A549 (cell line): Measurements from ENCODE around the gene LDLRAD4. TPM values are rescaled to one million over a fixed set of nuclear protein-coding genes. Genes with fewer than 3 reads are reported as not detected.

Experiments
- ATAC-seq, 2 experiments: fragments of 200-7000 bp in 1 of 2; fragments of >200 bp in 1 of 2; cut with Nextera tagmentation in 1 of 2; cut with Tn5 transposase in 1 of 2; 3 replicates each; pipeline versions ENCODE4 v1.8.0 to v1.9.1; 2018 to 2020; ENCODE audit warnings: mild to moderate bottlenecking in 1 of 2, moderate library complexity in 1 of 2
- CTCF ChIA-PET: fragments of 300-600 bp; sonication (Branson Sonifier 250); formaldehyde crosslinking; extraction: SDS; loops from one replicate; lab custom pipeline; 2021; ENCODE audit warnings: antibody characterized with exemption, inconsistent platforms; lab: Yijun Ruan, JAX
- POLR2A ChIA-PET: fragments of 350-600 bp; formaldehyde crosslinking; extraction: SDS; loops from one replicate; lab custom pipeline; 2021; ENCODE audit warnings: antibody characterized with exemption, inconsistent platforms; lab: Yijun Ruan, JAX
- DNase-seq, 2 experiments: peaks; one replicate each; pipeline versions ENCODE4 v3.0.0 to v3.0.0-alpha.2; 2011 to 2016; ENCODE audit warnings: low read depth in 1 of 2, low spot score in 1 of 2
- FAIRE-seq: peaks from 2 replicates; lab custom pipeline; 2011; peaks lifted over from hg19 to GRCh38; lab: Jason Lieb, UNC
- H3K27ac ChIP-seq, 2 experiments: fragments of >200 bp; sonication (Bioruptor Twin); formaldehyde crosslinking; 3 replicates each; pipeline ENCODE4 v1.5.1; 2016 to 2017
- H3K4me1 ChIP-seq: fragments of >200 bp; sonication (Bioruptor Twin); formaldehyde crosslinking; 3 replicates; pipeline ENCODE4 v1.6.1; 2016
- H3K4me2 ChIP-seq: fragments of >200 bp; sonication (Bioruptor Twin); formaldehyde crosslinking; 3 replicates; pipeline ENCODE4 v1.6.1; 2016
- H3K4me3 ChIP-seq: fragments of >200 bp; sonication (Bioruptor Twin); formaldehyde crosslinking; 3 replicates; pipeline ENCODE4 v1.5.1; 2016
- H3K9me3 ChIP-seq: fragments of >200 bp; sonication (Bioruptor Twin); formaldehyde crosslinking; 3 replicates; pipeline ENCODE4 v1.6.1; 2016
- BHLHE40 ChIP-seq: IDR thresholded peaks from 2 replicates; pipeline ENCODE4 v1.6.1; 2012; ENCODE audit warnings: low read depth, low read length, inconsistent platforms
- CBX2 ChIP-seq: fragments of 200-600 bp; sonication (generic); IDR thresholded peaks from 2 replicates; pipeline ENCODE4 v1.6.1; 2016; ENCODE audit warnings: low read depth, mild to moderate bottlenecking, borderline replicate concordance
- CBX8 ChIP-seq: fragments of 200-600 bp; sonication (generic); IDR thresholded peaks from 2 replicates; pipeline ENCODE4 v1.6.1; 2016
- CHD4 ChIP-seq: fragments of 200-600 bp; sonication (generic); IDR thresholded peaks from 2 replicates; pipeline ENCODE4 v1.6.1; 2016; ENCODE audit warnings: antibody characterized with exemption, mild to moderate bottlenecking, borderline replicate concordance
- FOXS1 ChIP-seq: fragments of 250-450 bp; sonication (Bioruptor Pico); IDR thresholded peaks from 2 replicates; pipeline ENCODE4 v1.5.0; 2020; ENCODE audit warnings: mild to moderate bottlenecking, moderate library complexity
- GATA3 ChIP-seq: IDR thresholded peaks from 2 replicates; pipeline ENCODE4 v1.6.1; 2012; ENCODE audit warnings: borderline replicate concordance
- HEYL ChIP-seq: fragments of 250-450 bp; sonication (Bioruptor Pico); IDR thresholded peaks from 2 replicates; pipeline ENCODE4 v1.8.0; 2021; ENCODE audit warnings: mild to moderate bottlenecking, moderate library complexity
- HOXB13 ChIP-seq: fragments of 250-450 bp; sonication (Bioruptor Pico); IDR thresholded peaks from 2 replicates; pipeline ENCODE4 v1.5.0; 2020; ENCODE audit warnings: low read depth, mild to moderate bottlenecking, moderate library complexity
- HOXB5 ChIP-seq: fragments of 250-450 bp; sonication (Bioruptor Pico); IDR thresholded peaks from 2 replicates; pipeline ENCODE4 v1.5.0; 2020; ENCODE audit warnings: mild to moderate bottlenecking, moderate library complexity
- JUNB ChIP-seq: fragments of >200 bp; sonication (Bioruptor Twin); formaldehyde crosslinking; IDR thresholded peaks from 2 replicates; pipeline ENCODE4 v1.6.1; 2016
- KDM1A ChIP-seq: fragments of 200-600 bp; sonication (generic); IDR thresholded peaks from 2 replicates; pipeline ENCODE4 v1.6.1; 2016; ENCODE audit warnings: low read depth, mild to moderate bottlenecking
- MYC ChIP-seq: IDR thresholded peaks from 2 replicates; pipeline ENCODE4 v1.6.1; 2012; ENCODE audit warnings: mild to moderate bottlenecking, inconsistent platforms, low read length, improper control_type of control experiment, borderline replicate concordance
- NFE2L2 ChIP-seq: fragments of 150-350 bp; conservative IDR thresholded peaks from 2 replicates; pipeline ENCODE4 v1.6.1; 2014; ENCODE audit warnings: low read length
- NPAS2 ChIP-seq: fragments of 250-450 bp; sonication (Bioruptor Pico); IDR thresholded peaks from 2 replicates; pipeline ENCODE4 v1.8.0; 2022; ENCODE audit warnings: mild to moderate bottlenecking, moderate library complexity, borderline replicate concordance
- NR3C1 ChIP-seq: fragments of >200 bp; sonication (Bioruptor Twin); formaldehyde crosslinking; IDR thresholded peaks from 3 replicates; pipeline ENCODE4 v1.6.1; 2017
- POLR2AphosphoS2 ChIP-seq: conservative IDR thresholded peaks from 2 replicates; pipeline ENCODE4 v1.6.1; 2012; ENCODE audit warnings: low read length, improper control_type of control experiment, inconsistent platforms
- RARB ChIP-seq: fragments of 250-450 bp; sonication (Bioruptor Pico); IDR thresholded peaks from 2 replicates; pipeline ENCODE4 v1.8.0; 2021; ENCODE audit warnings: mild to moderate bottlenecking, moderate library complexity
- RCOR1 ChIP-seq: fragments of 150-350 bp; IDR thresholded peaks from 2 replicates; pipeline ENCODE4 v1.6.1; 2014; ENCODE audit warnings: antibody characterized with exemption, low read length, low read depth
- RFX5 ChIP-seq: fragments of 450-650 bp; IDR thresholded peaks from 2 replicates; pipeline ENCODE4 v1.7.1; 2014; ENCODE audit warnings: antibody characterized with exemption, mild to moderate bottlenecking, moderate library complexity
- SMC3 ChIP-seq: fragments of >200 bp; sonication (Bioruptor Twin); formaldehyde crosslinking; IDR thresholded peaks from 3 replicates; pipeline ENCODE4 v1.6.1; 2018; ENCODE audit warnings: inconsistent platforms
- ZNF302 ChIP-seq: fragments of 250-450 bp; sonication (Bioruptor Pico); IDR thresholded peaks from 2 replicates; pipeline ENCODE4 v1.9.0; 2021; ENCODE audit warnings: inconsistent platforms, mild to moderate bottlenecking, moderate library complexity
- ZSCAN20 ChIP-seq: fragments of 250-450 bp; sonication (Bioruptor Pico); IDR thresholded peaks from 2 replicates; pipeline ENCODE4 v1.8.0; 2022; ENCODE audit warnings: mild to moderate bottlenecking, moderate library complexity
- WGBS: methylation state at CpG from one replicate; pipeline ENCODE4 v1.1.6; 2017; ENCODE audit errors: missing lambda C conversion rate; 5-methylcytosine and 5-hydroxymethylcytosine counted together
- polyA plus RNA-seq, 4 experiments: library from polyadenylated mRNA; depleted of rRNA in 3 of 4; stranded (reverse); fragments of >200 nt; fragmentation: RNase III in 1 of 4; extraction: RNeasy Plus Mini Kit Qiagen cat#74134 plus additional on column Dnase treatment in 1 of 4; gene quantifications; 2 replicates in 3 of 4; 3 replicates in 1 of 4; pipeline ENCODE4 v1.2.3, GENCODE V29; 2011 to 2017
- TF ChIP-seq, protein P1 (sequence below): fragments of 250-450 bp; sonication (Bioruptor Pico); IDR thresholded peaks from 2 replicates; pipeline ENCODE4 v1.5.0; 2020; ENCODE audit warnings: low read depth, mild to moderate bottlenecking, moderate library complexity
- TF ChIP-seq, protein P2 (sequence below): fragments of 150-350 bp; IDR thresholded peaks from 2 replicates; pipeline ENCODE4 v1.6.1; 2014; ENCODE audit warnings: low read depth, mild to moderate bottlenecking, low read length
- TF ChIP-seq, protein P3 (sequence below): IDR thresholded peaks from 2 replicates; pipeline ENCODE4 v1.6.1; 2012; ENCODE audit warnings: low read depth, borderline replicate concordance
- TF ChIP-seq, protein P4 (sequence below): fragments of >200 bp; sonication (Bioruptor Twin); formaldehyde crosslinking; IDR thresholded peaks from 2 replicates; pipeline ENCODE4 v1.6.1; 2016
- TF ChIP-seq, protein P5 (sequence below): fragments of 250-450 bp; sonication (Bioruptor Pico); IDR thresholded peaks from 2 replicates; pipeline ENCODE4 v1.5.0; 2021; ENCODE audit warnings: mild to moderate bottlenecking, moderate library complexity, borderline replicate concordance

Gene LDLRAD4
- polyA plus RNA-seq, 2 of the 4 experiments (the other 2 are of a cell fraction), result 5.2 to 7.6 TPM

DNA sequence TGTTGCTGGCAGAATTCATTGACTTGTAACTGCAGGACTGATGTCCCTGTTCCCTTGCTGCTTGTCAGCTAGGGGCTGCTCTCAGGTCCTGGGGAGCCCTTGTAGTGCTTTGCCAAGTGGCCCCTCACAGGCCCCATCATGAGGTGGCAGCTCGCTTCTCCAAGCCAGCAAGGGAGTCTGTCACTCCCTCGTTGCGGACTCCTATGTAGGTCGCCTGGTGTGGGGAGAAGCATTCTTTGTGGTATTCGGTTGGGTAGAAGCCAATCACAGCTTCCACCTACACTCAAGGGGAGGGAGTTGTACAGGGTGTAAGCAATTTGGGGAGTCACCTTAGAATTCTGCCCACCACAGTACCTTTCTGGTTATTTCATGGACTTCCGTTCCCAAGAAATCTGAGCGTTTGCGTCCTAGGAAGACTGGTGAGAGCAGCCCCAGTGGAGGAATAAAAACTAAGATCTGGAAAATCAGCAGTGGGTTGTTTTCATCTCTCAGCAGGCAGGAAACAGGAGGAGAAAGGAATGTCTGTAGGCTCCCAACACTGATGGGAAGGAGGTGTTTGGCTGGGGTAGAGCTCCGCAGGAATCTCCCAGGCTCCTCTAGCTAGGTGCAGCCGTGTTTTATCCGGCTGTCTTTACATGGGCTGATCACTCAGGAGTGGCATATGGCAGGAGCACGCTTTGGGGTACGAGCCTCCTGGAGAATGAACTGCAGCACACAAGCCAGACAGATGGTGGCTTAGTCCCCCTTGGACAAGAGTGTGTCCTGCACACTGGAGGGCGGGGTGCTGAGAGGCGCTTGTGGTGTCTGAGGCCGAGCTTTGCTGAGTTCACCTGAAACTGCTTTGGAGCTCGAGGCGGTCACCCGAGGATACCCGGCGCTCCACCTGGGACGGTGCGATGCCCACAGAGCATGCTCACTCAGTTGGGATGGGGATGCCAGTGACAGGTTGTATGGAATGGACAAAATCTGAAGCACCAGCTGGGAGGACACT lies 58.3 kb downstream of the LDLRAD4 start (continued):
- TF ChIP-seq, protein P1, sequence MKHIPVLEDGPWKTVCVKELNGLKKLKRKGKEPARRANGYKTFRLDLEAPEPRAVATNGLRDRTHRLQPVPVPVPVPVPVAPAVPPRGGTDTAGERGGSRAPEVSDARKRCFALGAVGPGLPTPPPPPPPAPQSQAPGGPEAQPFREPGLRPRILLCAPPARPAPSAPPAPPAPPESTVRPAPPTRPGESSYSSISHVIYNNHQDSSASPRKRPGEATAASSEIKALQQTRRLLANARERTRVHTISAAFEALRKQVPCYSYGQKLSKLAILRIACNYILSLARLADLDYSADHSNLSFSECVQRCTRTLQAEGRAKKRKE (CRISPR knock-in tag), result no peak
- TF ChIP-seq CHD4 (no peak), CBX2 (no peak), JUNB (no peak), POLR2AphosphoS2 (no peak), GATA3 (no peak), ZSCAN20 (no peak)

DNA sequence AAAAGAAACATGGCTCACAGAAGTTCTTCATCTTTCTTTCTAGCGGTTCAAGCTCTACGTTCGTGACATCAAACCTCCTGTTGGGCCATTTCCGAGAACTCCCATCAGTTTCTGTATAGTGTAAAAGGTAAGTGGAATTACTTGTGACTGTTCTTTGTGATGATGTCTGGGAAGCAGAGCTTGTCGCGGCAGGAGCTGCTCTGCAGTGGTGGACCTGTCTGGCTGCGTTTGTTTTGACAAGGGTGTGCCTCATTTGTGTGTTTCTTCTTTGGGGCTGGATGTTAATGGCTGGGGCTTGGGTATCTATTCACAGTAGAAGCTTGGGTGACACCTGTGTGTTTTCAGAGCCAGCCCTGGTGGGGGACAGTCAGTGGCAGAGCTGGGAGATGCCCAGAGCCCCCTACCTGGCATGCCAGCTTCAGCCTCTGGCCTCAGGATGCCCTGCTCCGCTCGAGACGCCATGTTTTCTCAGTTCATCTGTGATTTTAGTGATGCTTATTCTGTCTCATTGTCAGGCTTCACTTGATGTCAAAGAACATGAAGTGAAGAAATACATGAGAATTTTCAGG lies 59.6 kb downstream of the LDLRAD4 start:
- no peak overlapping the region for H3K27ac ChIP-seq
- FAIRE-seq (no peak), ATAC-seq (no peak), DNase-seq (no peak)
- H3K4me1 ChIP-seq, result no peaks in the 10 kb centered on the region
- POLR2A ChIA-PET, result no interaction called here
- no peak overlapping the region for H3K4me3 ChIP-seq
- CTCF ChIA-PET, result interaction anchor here (1.8 kb wide), 1 partner anchor 12 kb away, joined by 3 read pairs; no protein-coding TSS in a partner anchor
- no peaks in the 10 kb centered on the region for H3K9me3 ChIP-seq
- no peak for TF ChIP-seq SMC3
- no peak for TF ChIP-seq NPAS2 (CRISPR knock-in tag)
- TF ChIP-seq, protein P2, sequence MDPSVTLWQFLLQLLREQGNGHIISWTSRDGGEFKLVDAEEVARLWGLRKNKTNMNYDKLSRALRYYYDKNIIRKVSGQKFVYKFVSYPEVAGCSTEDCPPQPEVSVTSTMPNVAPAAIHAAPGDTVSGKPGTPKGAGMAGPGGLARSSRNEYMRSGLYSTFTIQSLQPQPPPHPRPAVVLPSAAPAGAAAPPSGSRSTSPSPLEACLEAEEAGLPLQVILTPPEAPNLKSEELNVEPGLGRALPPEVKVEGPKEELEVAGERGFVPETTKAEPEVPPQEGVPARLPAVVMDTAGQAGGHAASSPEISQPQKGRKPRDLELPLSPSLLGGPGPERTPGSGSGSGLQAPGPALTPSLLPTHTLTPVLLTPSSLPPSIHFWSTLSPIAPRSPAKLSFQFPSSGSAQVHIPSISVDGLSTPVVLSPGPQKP, result no peak
- no peak for TF ChIP-seq NFE2L2
- no peak for TF ChIP-seq FOXS1 (CRISPR knock-in tag)
- TF ChIP-seq CBX8, result no peak
- no peak for TF ChIP-seq HOXB13 (CRISPR knock-in tag)
- no peak for TF ChIP-seq HOXB5 (CRISPR knock-in tag)
- no peak for TF ChIP-seq HEYL (CRISPR knock-in tag)
- H3K4me2 ChIP-seq, result no peak overlapping the region
- WGBS, result 64% methylated on average over 9 of the region's 10 CpGs

DNA sequence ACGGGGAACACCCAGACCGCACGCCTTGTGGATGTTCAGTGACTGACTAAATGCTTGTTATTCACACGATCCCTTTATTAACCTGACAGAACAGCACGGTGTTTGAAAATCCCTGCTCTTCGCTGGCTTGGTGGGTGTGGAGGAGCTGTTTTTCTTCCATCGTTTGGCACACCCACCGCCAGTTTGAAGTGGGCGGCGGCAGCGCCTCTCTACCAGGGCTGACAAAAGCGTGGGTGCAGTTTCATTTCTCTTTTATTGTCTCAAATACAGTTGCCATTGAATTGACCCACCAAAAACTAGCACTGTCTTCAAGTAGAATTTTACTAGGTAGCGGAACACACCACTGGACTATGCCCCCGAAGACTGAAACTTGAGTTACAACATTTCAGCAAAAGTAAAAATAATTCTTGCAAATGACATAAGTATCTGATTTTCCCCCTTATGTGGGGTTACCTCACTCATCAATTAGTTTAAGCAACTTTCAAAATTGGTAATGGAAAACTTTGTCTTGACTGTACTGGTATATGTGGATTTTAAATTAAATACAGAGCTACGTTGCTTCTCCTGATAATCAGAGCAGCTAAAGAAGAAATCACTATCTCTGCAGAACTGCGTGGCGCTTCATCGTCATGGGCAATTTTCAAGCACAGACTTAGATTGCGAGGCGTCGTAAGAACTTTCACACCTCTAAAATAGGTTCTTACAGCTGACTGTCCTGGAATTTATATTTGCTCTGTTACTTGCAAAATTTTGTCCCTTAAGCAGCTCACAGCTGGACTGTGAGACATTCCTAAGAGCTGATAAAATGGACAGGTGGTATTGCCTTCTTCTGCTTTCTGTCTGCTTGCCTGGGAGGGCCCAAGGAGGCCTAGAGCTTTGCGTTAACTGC lies 60.9 kb downstream of the LDLRAD4 start:
- ChIA-PET CTCF (no interaction called here), POLR2A (no interaction called here)
- ATAC-seq (no peak), DNase-seq (no peak), FAIRE-seq (no peak)
- H3K4me1 ChIP-seq, result no peaks in the 10 kb centered on the region
- no peaks in the 10 kb centered on the region for H3K9me3 ChIP-seq
- WGBS, result 84% methylated on average over 22 of the region's 22 CpGs
- TF ChIP-seq, protein P3, sequence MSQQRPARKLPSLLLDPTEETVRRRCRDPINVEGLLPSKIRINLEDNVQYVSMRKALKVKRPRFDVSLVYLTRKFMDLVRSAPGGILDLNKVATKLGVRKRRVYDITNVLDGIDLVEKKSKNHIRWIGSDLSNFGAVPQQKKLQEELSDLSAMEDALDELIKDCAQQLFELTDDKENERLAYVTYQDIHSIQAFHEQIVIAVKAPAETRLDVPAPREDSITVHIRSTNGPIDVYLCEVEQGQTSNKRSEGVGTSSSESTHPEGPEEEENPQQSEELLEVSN, result no peak
- TF ChIP-seq, protein P4, sequence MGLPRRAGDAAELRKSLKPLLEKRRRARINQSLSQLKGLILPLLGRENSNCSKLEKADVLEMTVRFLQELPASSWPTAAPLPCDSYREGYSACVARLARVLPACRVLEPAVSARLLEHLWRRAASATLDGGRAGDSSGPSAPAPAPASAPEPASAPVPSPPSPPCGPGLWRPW, result no peak
- no peak for TF ChIP-seq RFX5
- no peak for TF ChIP-seq RARB (CRISPR knock-in tag)
- TF ChIP-seq, protein P5, sequence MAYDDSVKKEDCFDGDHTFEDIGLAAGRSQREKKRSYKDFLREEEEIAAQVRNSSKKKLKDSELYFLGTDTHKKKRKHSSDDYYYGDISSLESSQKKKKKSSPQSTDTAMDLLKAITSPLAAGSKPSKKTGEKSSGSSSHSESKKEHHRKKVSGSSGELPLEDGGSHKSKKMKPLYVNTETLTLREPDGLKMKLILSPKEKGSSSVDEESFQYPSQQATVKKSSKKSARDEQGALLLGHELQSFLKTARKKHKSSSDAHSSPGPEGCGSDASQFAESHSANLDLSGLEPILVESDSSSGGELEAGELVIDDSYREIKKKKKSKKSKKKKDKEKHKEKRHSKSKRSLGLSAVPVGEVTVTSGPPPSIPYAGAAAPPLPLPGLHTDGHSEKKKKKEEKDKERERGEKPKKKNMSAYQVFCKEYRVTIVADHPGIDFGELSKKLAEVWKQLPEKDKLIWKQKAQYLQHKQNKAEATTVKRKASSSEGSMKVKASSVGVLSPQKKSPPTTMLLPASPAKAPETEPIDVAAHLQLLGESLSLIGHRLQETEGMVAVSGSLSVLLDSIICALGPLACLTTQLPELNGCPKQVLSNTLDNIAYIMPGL (CRISPR knock-in tag), result no peak
- TF ChIP-seq RCOR1, result no peak
- TF ChIP-seq ZNF302 (CRISPR knock-in tag), result no peak
- TF ChIP-seq CHD4, result no peak
- TF ChIP-seq JUNB, result no peak
- TF ChIP-seq NR3C1, result no peak
- TF ChIP-seq KDM1A, result no peak
- TF ChIP-seq MYC, result no peak
- TF ChIP-seq CBX8, result no peak
- TF ChIP-seq BHLHE40, result no peak
- no peak overlapping the region for H3K4me3 ChIP-seq
- no peak overlapping the region for H3K27ac ChIP-seq
- no peak overlapping the region for H3K4me2 ChIP-seq
